Astrocyte of the spinal cord (primary cell): ENCODE results near the gene FCN2.

ENCODE experiments used
- DNase-seq: peaks from one replicate; pipeline ENCODE4 v3.0.0; 2011; ENCODE audit warnings: low read depth, low spot score
- H3K4me3 ChIP-seq: 2 replicates; pipeline ENCODE4 v1.5.1; 2011; ENCODE audit warnings: low read depth, mild to moderate bottlenecking, low read length, moderate library complexity
- in situ Hi-C: cut with HindIII; loops from 2 replicates; pipeline ENCODE4 v1.10.0; 2017; ENCODE audit warnings: low sequenced_read_pairs
- TF ChIP-seq, protein P1 (sequence below): IDR thresholded peaks from 2 replicates; pipeline ENCODE4 v1.5.1; 2012; ENCODE audit warnings: low read depth, mild to moderate bottlenecking, low read length, inconsistent platforms

FCN2 gene

DNA sequence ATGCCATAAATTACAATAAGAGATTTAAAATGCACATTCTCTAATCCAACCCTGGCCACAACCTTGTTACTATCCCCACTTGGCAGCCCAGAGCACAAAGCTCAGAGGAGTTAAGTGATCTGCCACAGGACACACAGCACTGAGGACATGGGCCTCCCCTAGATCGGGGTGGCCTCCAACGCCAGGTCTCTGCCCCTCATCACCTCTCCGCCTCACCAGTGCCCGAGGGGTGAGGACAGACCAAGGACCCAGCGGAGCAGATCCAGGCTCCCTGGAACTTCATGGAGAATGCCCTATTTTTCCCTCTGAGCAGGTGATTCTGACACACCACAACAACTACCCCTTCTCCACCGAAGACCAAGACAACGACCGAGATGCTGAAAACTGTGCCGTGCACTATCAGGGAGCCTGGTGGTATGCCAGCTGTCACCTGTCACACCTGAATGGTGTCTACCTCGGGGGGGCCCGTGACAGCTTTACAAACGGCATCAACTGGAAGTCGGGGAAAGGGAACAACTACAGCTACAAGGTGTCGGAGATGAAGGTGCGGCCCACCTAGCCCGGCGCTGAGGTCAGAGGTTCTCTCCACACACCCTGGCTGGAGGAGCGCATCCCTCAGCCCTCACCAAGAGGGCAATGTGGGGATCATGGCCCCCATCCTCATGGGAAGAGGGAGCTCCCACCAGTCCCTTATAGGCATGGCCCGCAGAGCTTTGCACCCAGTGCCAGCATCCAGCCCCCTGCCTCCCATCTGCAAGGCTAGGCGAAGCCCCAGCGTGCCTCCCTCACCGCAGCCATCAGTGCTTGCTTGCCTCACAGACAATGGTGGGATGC is 12.5 kb upstream of the FCN2 start:
- TF ChIP-seq, protein P1, sequence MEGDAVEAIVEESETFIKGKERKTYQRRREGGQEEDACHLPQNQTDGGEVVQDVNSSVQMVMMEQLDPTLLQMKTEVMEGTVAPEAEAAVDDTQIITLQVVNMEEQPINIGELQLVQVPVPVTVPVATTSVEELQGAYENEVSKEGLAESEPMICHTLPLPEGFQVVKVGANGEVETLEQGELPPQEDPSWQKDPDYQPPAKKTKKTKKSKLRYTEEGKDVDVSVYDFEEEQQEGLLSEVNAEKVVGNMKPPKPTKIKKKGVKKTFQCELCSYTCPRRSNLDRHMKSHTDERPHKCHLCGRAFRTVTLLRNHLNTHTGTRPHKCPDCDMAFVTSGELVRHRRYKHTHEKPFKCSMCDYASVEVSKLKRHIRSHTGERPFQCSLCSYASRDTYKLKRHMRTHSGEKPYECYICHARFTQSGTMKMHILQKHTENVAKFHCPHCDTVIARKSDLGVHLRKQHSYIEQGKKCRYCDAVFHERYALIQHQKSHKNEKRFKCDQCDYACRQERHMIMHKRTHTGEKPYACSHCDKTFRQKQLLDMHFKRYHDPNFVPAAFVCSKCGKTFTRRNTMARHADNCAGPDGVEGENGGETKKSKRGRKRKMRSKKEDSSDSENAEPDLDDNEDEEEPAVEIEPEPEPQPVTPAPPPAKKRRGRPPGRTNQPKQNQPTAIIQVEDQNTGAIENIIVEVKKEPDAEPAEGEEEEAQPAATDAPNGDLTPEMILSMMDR: no peak
- in situ Hi-C loops: no loop called here
- no peak overlapping the region for H3K4me3 ChIP-seq
- DNase-seq: no peak

DNA sequence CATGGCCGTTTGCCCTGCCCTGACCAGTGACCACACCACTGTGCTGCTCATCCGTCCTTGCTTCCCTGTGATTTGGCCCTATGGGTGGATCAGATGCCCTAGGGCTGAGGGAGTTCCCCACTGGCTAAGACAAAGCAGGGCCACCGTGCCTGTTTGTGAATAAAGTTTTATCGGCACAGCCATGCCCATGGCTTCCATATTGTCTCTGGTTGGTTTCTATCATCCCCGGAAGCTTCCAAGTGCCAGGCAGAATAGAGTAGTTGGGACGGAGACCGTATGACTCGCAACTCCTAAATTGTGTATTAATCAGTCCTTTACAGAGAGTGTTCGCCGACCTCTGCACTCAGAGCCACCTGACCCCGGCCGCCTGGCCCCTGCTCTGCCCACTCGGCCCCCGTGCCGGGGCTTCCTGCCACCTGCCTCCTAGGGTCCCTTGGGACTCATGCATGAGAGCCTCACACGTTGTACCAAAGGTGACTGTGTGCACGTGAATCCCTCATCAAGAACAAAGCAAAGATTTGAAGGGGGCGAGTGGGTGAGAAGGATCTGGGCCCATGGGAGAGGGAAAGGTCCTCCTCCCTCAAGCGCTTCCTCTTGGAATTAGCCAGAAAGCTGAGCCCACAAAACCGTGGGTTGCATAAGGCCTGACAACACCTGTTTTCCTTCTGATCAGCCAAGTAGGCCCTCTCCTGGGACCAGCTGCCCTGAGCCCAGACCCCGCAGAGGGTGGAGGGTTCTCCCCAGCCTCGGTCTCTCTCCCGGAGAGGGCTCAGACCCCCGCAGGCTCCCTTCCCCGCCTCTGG is 11.7 kb upstream of the FCN2 start:
- in situ Hi-C loops: no loop called here
- no peak for DNase-seq
- no peak overlapping the region for H3K4me3 ChIP-seq
- TF ChIP-seq, protein P1: no peak

DNA sequence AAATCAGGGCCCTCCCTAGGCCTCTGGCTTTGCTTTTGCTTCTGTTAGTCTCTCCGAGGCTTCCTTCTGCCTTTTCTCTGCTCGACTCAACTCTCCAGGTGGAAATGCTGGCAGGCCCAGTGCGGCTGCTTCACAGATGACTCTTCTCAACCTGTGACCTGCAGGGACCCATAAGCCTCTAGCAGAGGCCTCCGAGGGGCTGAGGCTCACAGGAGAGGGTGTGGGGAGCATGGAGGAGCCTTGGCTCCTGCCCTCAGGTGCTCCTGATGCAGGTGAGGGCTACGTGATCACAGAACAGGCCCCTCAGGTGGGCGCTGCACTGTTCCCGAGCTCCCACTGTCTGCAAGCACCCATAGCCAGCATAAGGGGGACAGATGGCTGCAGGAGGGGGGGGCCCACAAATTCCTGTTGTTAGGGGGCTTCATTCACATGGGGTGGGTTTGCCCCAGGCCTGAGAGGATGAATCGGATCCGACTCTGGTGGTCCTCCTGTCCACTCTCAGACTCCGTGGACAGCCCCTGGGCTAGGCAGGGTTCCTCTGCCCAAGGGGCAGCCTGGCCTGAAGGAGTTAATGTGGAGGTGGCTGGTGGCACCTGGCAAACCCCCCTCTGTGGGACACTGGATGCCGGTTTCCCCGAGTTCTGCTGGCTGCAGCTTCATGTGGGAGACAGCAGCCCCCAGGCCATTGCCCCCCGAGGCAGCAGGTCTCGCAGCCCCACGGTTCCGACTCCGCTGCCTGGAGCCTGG is 10.9 kb upstream of the FCN2 start:
- DNase-seq: no peak
- no peak overlapping the region for H3K4me3 ChIP-seq
- TF ChIP-seq, protein P1: no peak
- in situ Hi-C loops: no loop called here

DNA sequence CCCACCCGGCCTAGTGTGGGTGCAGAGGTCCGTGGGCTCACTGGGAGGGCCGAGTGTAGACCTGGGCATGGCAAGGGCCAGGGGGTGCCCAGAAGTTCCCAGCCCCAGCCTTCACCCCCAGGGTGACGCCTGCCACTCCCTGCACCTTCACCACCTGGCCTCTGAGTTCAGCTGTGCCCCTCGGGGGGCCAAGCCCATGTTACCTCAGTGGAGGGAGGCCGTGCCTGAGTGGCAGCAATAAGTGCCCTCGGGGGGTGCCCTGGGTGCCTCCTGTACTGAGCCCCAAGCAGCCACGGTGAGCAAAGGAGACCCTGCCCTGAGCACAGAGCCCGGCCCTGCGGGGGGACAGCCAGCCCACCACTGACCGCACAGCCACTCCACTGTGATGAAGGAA is 10.3 kb upstream of the FCN2 start:
- in situ Hi-C loops: no loop called here
- H3K4me3 ChIP-seq: no peak overlapping the region
- TF ChIP-seq, protein P1: no peak
- DNase-seq: no peak

DNA sequence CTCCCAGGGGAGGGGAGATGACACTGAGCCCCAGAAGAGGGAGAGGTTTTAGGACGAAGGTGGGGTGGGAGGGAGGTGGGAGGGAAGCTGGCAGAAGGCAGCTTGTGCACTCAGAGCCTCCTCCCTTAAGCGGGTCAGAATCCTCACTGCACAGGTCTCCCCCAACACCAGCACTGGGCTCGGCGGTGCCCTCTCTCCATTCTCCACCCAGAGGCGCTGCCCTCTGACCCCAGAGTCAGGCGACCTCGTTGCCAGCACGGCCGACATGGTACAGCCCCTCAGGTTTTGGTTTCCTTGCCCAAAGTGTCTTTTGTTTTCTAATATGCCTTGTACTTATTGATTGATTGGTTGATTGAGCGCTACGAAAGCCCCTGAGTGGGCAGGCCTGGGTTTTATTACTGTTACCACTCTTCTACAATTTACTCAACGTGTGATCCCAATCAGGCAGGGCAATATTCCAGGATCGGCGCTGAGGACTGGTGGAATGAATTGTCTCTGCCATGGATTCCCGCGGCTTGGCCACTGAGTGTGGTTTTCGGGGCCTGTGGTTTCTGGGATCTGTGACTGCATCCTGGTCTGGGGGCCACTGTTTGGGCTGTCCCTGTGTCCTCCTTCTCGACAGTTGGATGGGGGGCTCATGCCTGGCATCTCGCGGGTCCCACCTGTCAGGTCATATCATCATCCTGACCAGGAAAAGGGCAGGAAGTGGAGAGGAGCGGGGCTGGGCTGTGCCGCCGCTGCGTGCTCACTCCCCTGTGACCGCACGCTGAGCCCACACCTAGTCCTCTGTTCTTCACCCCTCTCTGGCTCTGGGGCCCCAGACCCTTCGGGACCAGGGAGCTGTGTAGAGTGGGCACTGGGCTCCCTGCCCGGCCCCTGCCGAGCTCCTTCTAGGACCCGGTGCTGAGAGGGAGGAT is 9.6 kb upstream of the FCN2 start:
- TF ChIP-seq, protein P1: no peak
- DNase-seq: no peak
- no peak overlapping the region for H3K4me3 ChIP-seq
- in situ Hi-C loops: no loop called here
